ENCODE results near the gene DNAJB4. TPM values are rescaled to one million over a fixed set of nuclear protein-coding genes. Genes with fewer than 3 reads are reported as not detected.
A peak's percentile ranks its signal among the peaks of the same experiment; 100 is the strongest.

The DNAJB4 gene
- total and polyA plus RNA-seq, 3 donors from 2014 or later = 21.1 to 33.4 (median 24.7) TPM

DNA sequence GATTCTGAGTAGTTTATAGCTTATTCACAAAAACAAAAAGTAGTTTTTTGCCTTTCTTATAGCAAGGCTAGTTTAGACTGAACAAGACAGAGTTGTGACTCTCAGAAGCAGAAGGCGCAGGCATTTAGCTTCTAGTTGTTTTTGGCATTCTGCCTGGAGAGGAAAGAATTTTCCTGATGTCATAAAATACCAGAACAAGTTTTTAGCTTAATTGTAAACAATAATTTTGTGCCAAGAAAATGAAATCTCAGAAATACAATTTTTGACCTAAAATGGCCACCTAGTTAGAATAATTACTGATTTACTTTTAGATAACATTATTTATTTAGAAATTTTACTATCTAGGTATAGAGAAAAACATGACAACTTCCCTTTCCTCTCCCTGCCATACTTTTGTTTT, 1.0 kb downstream of the DNAJB4 start:
- H3K27me3 ChIP-seq = no peaks in the 10 kb centered on the region
- H3K9me3 ChIP-seq = no peaks in the 10 kb centered on the region
- DNase-seq = peak; percentile 33
- peaks cover 9% of the 10 kb centered on the region for H3K4me1 ChIP-seq
- peak overlapping the region; percentile 47 to 72 for H3K4me3 ChIP-seq
- no peak for TF ChIP-seq POLR2A (IDR thresholded peaks at IDR 0.05)
- TF ChIP-seq CTCF (IDR thresholded peaks at IDR 0.05) = no peak
- H3K36me3 ChIP-seq (ENCODE audit: low read depth, missing control alignments) = no peaks in the 10 kb centered on the region
- intact Hi-C loops (cut with DNase I; ENCODE audit: low total_unique reads) = no loop called here
- 27 to 30% methylated on average over 1 of the region's 1 CpG for WGBS, 2 donors
- H3K27ac ChIP-seq = peak overlapping the region; percentile 96

DNA sequence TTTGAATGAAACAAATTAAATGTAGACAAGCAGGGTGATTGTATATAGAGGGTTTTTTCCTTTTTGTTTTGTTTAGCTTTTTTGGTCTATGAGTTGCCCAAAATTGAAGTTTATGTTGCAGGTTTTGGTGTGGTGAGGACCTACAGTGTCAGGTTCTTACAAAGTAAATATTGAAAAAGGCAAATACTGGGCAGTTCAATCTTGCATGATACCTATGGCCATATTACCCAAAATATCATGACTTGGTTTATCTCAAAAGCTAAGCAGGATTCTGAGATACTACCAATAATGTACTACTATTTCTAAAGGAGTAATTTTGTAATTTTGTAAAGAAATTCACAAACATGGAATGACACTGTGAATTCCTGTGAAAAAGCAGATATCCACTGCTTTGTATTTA, 1.8 kb downstream of the DNAJB4 start:
- Histone ChIP-seq H3K27me3 (no peaks in the 10 kb centered on the region), H3K36me3 (ENCODE audit: low read depth, missing control alignments) (no peaks in the 10 kb centered on the region), H3K4me1 (peaks cover 11% of the 10 kb centered on the region), H3K27ac (peak overlapping the region; percentile 96), H3K9me3 (no peaks in the 10 kb centered on the region), H3K4me3 (peak overlapping the region; percentile 47 to 72)
- intact Hi-C loops (cut with DNase I; ENCODE audit: low total_unique reads) = no loop called here
- TF ChIP-seq CTCF (IDR thresholded peaks at IDR 0.05) (no peak), POLR2A (IDR thresholded peaks at IDR 0.05) (no peak)
- no peak for DNase-seq

GRCh38 chr1:78007677-78008341, 3.1 kb downstream of the DNAJB4 start:
- H3K27me3 ChIP-seq = no peaks in the 10 kb centered on the region
- WGBS, 2 donors = 80 to 87% methylated on average over 4 of the region's 4 CpGs
- no peak for DNase-seq
- peaks cover 11% of the 10 kb centered on the region for H3K4me1 ChIP-seq
- no peaks in the 10 kb centered on the region for H3K36me3 ChIP-seq (ENCODE audit: low read depth, missing control alignments)
- TF ChIP-seq CTCF (IDR thresholded peaks at IDR 0.05) (no peak), POLR2A (IDR thresholded peaks at IDR 0.05) (no peak)
- no peak overlapping the region for H3K27ac ChIP-seq
- no peaks in the 10 kb centered on the region for H3K9me3 ChIP-seq
- H3K4me3 ChIP-seq = no peak overlapping the region
- intact Hi-C loops (cut with DNase I; ENCODE audit: low total_unique reads) = no loop called here

GRCh38 chr1:78009276-78009675, 4.5 kb downstream of the DNAJB4 start:
- DNase-seq = no peak
- H3K4me3 ChIP-seq = no peak overlapping the region
- H3K36me3 ChIP-seq (ENCODE audit: low read depth, missing control alignments) = no peaks in the 10 kb centered on the region
- WGBS, 2 donors = 82 to 89% methylated on average over 3 of the region's 3 CpGs
- no peak overlapping the region for H3K27ac ChIP-seq
- TF ChIP-seq POLR2A (IDR thresholded peaks at IDR 0.05) = no peak
- TF ChIP-seq CTCF (IDR thresholded peaks at IDR 0.05) = no peak
- H3K4me1 ChIP-seq = peaks cover 11% of the 10 kb centered on the region
- H3K9me3 ChIP-seq = no peaks in the 10 kb centered on the region
- H3K27me3 ChIP-seq = no peaks in the 10 kb centered on the region
- intact Hi-C loops (cut with DNase I; ENCODE audit: low total_unique reads) = no loop called here

- DNase-seq = no peak
- no peaks in the 10 kb centered on the region for H3K9me3 ChIP-seq
- no peaks in the 10 kb centered on the region for H3K27me3 ChIP-seq
- 71 to 73% methylated on average over 3 of the region's 3 CpGs for WGBS, 2 donors
- TF ChIP-seq POLR2A (IDR thresholded peaks at IDR 0.05) (no peak), CTCF (IDR thresholded peaks at IDR 0.05) (no peak)
- H3K27ac ChIP-seq = no peak overlapping the region
- peaks cover 11% of the 10 kb centered on the region for H3K4me1 ChIP-seq
- no peak overlapping the region for H3K4me3 ChIP-seq
- no peaks in the 10 kb centered on the region for H3K36me3 ChIP-seq (ENCODE audit: low read depth, missing control alignments)
- intact Hi-C loops (cut with DNase I; ENCODE audit: low total_unique reads) = no loop called here
Measured at GRCh38 chr1:78009836-78010235, 5.1 kb downstream of the DNAJB4 start.

Measured in testis (tissue), 3 donors.